NOMO-1 treated with dmso at 0.1 percent for 144 hours (cell line): ENCODE measurements around the gene UGT1A8.
"Not testable (repeated sequence)": the region's sequence is repeated elsewhere in the genome, so short reads cannot be mapped to it uniquely, and the experiment has no call there.

Experiments
- DNase-seq: peaks from one replicate; lab custom pipeline; 2025; ENCODE audit not compliant: unreplicated experiment; lab: John Stamatoyannopoulos, UW

UGT1A8 gene

DNA sequence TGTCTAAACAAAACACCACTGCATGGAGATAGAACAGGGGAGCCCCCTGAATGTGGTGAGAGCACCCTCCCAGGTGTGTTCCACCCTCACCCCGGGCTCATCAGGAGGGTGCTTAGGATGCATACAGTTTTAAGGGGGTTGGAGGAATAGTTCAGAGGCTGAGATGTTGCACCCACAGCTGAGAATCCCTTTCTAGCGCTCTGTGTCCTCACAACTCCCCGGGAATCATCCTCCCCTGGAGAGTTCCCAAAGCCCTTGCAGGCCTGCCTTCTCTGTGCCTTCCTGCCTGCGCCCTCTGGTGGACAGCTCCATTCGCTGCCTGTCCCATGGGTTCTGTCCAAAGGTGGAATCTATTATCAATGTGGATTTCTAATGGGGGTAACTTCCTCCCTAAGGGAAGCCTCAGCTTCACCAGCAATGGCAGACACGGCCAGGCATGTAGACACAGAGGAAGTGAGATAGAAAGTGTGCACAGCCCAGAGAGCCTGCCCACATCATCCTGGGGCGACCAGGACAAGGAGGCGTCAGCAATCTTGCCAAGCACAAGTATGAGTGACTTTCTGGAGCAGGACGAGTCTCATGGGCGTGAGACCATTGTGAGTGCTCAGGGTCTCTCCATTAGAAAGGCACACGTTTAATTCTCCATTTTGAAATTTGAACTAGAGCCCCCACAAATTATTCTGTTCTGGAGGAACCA is 94.0 kb downstream of the UGT1A8 start:
- DNase-seq = no peak

DNA sequence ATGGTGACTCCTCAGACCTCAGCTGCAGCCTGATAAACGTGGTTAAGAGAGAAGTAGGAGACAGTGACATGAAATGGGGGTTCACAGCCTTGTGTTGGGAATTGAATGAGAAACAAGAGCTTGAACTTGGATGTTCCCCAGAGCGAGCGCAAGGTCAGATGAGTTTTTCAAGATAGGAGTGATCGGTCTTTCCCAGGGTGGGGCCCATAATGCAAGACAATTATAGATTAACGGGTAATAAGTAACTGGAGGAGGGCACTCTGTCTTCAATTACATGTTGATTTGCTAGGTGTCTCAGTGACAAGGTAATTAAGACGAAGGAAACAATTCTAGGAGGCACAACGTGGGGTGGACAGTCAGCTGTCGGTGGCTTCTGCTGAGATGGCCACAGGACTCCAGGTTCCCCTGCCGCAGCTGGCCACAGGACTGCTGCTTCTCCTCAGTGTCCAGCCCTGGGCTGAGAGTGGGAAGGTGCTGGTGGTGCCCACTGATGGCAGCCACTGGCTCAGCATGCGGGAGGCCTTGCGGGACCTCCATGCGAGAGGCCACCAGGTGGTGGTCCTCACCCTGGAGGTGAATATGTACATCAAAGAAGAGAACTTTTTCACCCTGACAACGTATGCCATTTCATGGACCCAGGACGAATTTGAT is 95.3 kb downstream of the UGT1A8 start, which contains the start of gene UGT1A5:
TSS of gene UGT1A5 (plus strand) at position 297 of the 651 bp plus-strand sequence. CDS start at position 382, 85 bp downstream.
- DNase-seq = no peak

DNA sequence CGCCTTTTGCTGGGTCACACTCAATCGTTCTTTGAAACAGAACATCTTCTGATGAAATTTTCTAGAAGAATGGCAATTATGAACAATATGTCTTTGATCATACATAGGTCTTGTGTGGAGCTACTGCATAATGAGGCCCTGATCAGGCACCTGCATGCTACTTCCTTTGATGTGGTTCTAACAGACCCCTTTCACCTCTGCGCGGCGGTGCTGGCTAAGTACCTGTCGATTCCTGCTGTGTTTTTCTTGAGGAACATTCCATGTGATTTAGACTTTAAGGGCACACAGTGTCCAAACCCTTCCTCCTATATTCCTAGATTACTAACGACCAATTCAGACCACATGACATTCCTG is 95.8 kb downstream of the UGT1A8 start:
- no peak for DNase-seq

DNA sequence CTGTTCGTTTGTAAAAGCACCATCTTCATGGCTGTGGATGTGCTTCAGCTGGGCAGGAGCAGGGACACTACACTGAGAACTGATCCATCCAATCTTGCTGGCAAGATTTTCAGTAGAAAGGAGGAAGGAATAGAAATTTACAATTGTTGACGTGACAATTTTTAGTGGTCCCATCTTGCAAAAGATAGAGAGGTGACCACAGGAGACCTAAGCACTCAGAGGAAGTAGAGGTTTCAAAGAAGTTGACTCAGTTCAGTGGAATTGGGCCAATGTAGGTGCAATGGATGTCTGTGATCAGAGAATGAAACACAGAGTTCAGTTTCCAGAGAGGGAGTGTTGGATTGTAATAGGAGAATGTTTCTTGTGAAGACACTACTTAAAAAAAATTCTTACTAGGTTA is 96.7 kb downstream of the UGT1A8 start:
- no peak for DNase-seq

DNA sequence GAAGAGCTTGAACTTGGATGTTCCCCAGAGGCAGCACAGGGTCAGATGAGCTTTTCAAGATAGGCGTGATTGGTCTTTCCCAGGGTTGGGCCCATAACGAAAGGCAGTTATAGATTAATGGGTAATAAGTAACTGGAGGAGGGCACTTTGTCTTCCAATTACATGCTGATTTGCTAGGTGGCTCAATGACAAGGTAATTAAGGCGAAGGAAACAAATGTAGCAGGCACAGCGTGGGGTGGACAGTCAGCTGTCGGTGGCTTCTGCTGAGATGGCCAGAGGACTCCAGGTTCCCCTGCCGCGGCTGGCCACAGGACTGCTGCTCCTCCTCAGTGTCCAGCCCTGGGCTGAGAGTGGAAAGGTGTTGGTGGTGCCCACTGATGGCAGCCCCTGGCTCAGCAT is 101.1 kb downstream of the UGT1A8 start, which contains the start of gene UGT1A4:
TSS of gene UGT1A4 (plus strand) at position 185 of the 400 bp plus-strand sequence. CDS start at position 270, 85 bp downstream.
- DNase-seq = no peak

DNA sequence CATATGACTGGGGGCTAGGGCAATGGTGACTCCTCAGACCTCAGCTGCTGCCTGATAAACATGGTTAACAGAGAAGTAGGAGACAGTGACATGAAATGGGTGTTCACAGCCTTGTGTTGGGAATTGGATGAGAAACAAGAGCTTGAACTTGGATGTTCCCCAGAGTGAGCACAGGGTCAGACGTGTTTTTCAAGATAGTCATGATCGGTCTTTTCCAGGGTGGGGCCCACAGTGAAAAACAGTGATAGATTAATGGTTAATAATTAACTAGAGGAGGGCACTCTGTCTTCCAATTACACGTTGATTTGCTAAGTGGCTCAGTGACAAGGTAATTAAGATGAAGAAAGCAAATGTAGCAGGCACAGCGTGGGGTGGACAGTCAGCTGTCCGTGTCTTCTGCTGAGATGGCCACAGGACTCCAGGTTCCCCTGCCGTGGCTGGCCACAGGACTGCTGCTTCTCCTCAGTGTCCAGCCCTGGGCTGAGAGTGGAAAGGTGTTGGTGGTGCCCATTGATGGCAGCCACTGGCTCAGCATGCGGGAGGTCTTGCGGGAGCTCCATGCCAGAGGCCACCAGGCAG is 111.4 kb downstream of the UGT1A8 start, which contains the start of gene UGT1A3:
TSS of gene UGT1A3 (plus strand) at position 320 of the 579 bp plus-strand sequence. CDS start at position 405, 85 bp downstream.
- DNase-seq = no peak

DNA sequence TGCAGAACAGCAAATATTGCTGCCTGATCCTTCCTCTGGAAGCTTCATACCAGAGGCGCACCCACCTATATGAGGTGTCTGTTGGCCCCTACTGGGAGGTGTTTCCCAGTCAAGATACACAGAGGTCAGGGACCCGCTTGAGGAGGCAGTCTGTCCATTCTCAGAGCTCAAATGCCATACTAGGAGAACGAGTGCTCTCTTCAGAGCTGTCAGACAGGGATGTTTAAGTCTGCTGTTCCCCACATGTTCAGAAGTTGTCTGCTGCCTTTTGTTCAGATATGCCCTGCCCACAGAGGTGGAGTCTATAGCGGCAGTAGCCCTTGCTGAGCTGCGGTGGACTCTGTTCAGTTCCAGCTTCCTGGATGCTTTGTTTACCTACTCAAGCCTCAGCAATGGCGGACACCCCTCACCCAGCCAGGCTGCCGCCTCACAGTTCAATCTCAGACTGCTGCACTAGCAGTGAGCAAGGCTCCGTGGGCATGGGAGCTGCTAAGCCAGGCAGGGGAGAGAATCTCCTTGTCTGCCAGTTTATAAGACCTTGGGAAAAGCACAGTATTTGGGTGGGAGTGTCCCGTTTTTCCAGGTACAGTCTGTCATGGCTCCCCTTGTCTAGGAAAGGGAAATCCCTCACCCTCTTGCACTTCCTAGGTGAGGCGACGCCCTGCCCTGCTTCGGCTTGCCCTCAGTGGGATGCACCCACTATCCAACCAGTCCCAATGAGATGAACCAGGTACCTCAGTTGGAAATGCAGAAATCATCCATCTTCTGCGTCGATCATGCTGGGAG is 119.6 kb downstream of the UGT1A8 start:
- DNase-seq = not testable (repeated sequence)

DNA sequence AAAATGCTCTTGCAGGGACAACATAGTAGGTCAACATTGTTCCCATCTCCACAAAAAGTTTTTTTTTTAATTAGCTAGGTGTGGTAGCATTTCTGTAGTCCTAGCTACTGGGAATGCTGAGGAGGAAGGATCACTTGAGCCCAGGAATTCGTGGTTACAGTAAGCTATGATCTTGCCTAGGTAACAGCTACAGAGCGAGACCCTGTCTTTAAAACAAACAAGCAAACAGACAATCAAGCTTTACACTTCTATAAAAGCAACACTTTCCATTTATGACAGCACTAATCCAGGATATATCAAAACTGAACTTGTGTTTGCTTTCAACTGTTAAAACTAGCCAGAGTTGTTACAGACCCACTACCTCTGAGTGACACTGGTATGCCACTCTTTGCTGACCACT is 123.4 kb downstream of the UGT1A8 start:
- DNase-seq = no peak

DNA sequence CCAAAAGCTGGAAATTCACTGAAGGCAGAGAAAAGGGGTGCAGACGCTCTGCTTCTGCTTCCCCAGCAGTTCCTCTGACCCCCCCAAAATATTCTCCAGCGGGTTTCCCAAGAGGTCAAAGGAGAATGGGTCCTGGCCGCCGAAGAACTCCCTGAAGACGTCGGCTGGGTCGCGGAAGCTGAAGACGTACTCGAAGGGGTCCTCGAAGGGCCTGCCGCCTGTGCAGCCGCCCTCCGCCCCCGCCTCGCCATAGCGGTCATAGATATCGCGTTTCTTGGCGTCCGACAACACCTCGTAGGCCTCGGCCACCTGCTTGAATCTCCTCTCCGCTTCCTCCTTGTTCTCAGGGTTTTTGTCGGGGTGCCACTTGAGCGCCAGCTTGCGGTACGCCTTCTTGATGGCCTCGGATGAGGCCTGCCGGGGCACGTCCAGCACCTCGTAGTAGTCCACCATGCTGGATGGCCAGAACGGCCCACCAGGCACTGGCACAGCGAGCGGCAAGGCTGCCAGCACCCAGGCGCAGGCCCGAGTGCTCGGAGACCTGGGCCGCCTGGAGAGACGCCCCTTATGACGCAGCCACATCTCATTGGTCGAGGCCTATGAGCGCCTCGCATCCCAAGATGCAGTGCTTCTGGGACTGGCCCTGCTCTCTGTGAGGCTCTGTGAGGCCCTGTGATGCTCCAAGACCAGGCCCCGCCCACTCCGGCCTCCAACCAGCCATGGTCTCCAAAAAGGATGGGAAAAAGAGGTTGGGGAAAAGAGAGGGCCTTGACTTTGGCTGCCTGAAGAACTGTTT is 126.2 kb downstream of the UGT1A8 start:
- DNase-seq = no peak

DNA sequence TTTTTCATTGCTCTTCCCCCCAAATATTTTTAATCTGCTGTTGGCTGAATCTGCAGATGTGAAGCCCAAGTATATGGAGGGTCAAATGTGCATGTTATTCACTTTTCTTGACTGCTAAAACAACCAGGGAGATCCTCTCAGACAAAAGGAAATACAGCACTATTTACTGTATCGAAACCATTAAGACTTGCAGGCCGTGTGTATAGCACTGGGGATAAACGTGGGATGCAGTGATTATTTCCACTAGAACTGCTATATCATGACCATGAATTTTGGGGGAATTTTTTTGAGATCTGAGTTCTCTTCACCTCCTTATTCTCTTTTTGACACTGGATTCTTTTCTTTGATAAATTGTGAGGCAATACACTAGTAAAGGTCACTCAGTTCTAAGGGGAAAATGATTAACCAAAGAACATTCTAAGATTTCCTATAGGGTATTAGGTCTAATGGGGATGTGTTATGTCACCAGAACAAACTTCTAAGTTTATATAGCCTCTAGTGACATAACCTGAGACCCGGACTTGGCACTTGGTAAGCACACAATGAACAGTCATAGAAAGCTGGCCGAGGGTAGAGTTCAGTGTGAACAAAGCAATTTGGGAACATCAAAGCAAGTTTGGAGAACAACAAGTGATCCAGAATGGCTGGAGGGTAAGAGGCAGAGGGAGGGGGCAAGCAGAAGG is 127.8 kb downstream of the UGT1A8 start:
- DNase-seq = no peak

DNA sequence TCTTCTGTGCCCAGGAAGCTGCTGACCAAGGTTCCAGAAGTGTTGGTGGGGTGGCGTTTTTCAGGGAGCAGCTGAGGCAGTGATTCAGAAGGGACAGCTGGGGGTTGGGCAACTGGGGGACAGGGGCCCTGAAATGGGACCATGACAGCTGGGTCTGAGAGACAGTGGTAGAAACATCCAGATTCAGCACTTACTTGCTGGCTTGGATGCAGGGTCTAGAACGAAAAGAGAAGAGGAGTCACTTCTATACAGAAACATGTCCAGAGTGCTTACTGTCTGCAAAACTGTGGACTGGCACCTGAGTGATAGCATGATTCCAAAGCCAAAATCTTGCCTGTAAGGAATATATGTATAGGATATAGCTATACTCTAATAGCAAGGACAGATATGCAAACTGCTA is 128.4 kb downstream of the UGT1A8 start:
- not testable (repeated sequence) for DNase-seq

DNA sequence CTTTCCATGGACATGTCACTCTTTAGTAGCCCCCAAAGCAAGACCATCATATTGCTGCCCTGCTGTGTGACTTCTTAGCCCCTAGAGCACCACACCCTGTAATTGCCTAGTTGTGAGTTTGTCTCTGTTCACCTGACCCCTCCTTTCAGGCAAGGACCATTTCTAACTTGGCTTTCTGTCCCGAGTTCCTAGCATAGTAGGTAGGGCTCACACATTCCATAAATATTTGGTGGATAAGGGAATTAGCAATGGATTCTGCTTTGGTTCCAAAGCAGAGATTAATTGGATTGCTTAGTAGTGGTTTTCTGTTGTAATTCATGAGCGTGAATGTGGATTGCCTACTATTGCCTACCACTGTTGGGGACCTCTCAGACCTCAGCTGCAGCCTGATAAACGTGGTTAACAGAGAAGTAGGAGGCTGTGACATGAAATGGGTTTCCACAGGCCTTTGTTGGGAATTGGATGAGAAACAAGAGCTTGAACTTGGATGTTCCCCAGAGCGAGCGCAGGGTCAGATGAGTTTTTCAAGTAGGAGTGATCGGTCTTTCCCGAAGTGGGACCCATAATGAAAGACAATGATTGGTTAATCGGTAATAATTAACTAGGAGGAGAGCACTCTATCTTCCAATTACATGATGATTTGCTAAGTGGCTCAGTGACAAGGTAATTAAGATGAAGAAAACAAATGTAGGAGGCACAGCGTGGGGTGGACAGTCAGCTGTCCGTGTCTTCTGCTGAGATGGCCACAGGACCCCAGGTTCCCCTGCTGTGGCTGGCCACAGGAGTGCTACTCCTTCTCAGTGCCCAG is 129.2 kb downstream of the UGT1A8 start:
- no peak for DNase-seq

DNA sequence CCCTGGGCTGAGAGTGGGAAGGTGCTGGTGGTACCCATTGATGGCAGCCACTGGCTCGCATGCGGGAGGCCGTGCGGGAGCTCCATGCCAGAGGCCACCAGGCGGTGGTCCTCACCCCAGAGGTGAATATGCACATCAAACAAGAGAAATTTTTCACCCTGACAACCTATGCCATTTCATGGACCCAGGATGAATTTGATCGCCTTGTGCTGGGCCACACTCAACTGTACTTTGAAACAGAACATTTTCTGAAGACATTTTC is 129.8 kb downstream of the UGT1A8 start:
- no peak for DNase-seq

DNA sequence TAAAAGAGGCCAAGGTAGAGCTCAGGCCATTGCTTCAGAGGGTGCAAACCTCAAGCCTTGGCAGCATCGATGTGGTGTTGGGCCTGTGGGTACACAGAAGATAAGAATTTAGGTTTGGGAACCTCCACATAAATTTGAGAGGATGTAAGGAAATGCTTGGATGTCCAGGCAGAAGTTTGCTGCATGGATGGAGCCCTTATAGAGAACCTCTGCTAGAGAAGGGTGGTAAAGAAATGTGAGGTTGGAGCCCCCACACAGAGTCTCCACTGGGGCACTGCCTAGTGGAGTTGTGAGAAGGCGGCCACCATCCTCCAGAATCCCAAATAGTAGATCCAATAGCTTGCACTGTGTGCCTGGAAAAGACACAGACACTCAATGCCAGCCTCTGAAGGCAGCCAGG is 133.3 kb downstream of the UGT1A8 start:
- DNase-seq = not testable (repeated sequence)

DNA sequence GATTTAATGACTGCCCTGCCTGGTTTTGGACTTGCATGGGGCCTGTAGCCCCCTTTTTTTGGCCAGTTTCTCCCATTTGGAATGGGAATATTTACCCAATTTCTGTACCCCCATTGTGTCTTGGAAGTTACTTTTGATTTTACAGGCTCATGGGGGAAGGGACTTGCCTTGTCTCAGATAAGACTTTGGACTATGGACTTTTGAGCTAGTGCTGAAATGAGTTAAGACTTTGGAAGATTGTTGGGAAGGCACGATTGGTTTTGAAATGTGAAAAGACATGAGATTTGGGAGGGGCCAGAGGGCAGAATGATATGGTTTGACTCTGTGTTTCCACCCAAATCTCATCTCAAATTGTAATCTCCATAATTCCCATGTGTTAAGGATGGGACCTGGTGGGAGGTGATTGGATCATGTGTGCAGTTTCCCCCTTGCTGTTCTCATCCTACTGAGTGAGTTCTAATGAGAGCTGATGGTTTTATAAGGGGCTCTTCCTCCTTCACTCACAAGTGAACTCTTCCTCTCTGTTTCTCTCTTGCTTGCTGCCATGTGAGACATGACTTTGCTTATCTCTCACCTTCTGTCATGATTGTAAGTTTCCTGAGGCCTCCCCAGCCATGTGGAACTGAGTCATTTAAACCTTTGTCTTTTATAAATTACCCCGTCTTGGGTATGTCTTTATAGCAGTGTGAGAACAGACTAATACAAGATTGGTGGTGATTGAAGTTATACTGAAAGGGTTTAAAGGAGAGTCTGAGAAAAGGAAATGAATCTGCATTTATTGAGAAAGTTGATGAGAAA is 134.0 kb downstream of the UGT1A8 start:
- DNase-seq = not testable (repeated sequence)

DNA sequence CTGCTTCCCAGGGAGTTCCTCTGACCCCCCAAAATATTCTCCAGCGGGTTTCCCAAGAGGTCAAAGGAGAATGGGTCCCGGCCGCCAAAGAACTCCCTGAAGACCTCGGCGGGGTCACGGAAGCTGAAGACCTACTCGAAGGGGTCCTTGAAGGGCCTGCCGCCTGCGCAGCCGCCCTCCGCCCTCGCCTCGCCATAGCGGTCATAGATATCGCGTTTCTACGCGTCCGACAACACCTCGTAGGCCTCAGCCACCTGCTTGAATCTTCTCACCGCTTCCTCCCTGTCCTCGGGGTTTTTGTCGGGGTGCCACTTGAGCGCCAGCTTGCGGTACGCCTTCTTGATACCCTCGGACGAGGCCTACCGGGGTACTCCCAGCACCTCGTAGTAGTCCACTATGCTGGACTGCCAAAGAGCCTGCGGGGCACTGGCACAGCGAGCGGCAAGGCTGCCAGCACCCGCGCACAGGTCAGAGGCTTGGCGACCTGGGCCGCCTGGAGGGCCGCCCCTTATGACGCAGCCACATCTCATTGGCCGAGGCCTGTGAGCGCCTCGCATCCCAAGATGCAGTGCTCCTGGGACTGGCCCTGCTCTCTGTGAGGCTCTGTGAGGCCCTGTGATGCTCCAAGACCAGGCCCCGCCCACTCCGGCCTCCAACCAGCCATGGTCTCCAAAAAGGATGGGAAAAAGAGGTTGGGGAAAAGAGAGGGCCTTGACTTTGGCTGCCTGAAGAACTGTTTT is 137.6 kb downstream of the UGT1A8 start:
- DNase-seq = no peak

DNA sequence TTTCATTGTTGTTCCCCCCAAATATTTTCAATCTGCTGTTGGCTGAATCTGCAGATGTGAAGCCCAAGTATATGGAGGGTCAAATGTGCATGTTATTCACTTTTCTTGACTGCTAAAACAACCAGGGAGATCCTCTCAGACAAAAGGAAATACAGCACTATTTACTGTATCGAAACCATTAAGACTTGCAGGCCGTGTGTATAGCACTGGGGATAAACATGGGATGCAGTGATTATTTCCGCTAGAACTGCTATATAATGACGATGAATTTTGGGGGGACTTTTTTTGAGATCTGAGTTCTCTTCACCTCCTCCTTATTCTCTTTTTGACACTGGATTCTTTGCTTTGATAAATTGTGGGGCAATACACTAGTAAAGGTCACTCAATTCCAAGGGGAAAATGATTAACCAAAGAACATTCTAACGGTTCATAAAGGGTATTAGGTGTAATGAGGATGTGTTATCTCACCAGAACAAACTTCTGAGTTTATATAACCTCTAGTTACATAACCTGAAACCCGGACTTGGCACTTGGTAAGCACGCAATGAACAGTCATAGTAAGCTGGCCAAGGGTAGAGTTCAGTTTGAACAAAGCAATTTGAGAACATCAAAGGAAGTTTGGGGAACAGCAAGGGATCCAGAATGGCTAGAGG is 139.1 kb downstream of the UGT1A8 start:
- no peak for DNase-seq
